Left ventricle myocardium inferior (tissue), 1 donor: ENCODE results near the gene CDC42SE2. TPM values are rescaled to one million over a fixed set of nuclear protein-coding genes. Genes with fewer than 3 reads are reported as not detected.
"Not testable (repeated sequence)": the region's sequence is repeated elsewhere in the genome, so short reads cannot be mapped to it uniquely, and the experiment has no call there.

ENCODE experiments used
- DNase-seq: peaks from one replicate; pipeline ENCODE4 v3.0.0-alpha.2; 2020
- H3K27ac ChIP-seq: fragments of 200-600 bp; replicated peaks from 2 replicates; pipeline ENCODE4 v1.8.0; 2021
- H3K27me3 ChIP-seq: fragments of 200-600 bp; 2 replicates; pipeline ENCODE4 v1.8.0; 2021; ENCODE audit warnings: low read depth
- H3K36me3 ChIP-seq: fragments of 200-600 bp; 2 replicates; pipeline ENCODE4 v1.8.0; 2021
- H3K4me1 ChIP-seq: fragments of 200-600 bp; 2 replicates; pipeline ENCODE4 v1.8.0; 2021
- H3K4me3 ChIP-seq: fragments of 200-600 bp; 2 replicates; pipeline ENCODE4 v1.8.0; 2021; ENCODE audit warnings: mild to moderate bottlenecking, moderate library complexity
- H3K9me3 ChIP-seq: fragments of 200-600 bp; replicated peaks from 2 replicates; pipeline ENCODE4 v1.8.0; 2021
- CTCF ChIP-seq: fragments of 200-600 bp; IDR thresholded peaks from 2 replicates; pipeline ENCODE4 v1.8.0; 2021; ENCODE audit warnings: antibody characterized with exemption, mild to moderate bottlenecking, borderline replicate concordance
- intact Hi-C: fragments of 100-400 bp; cut with micrococcal nuclease; formaldehyde crosslinking; loops from one replicate; pipeline ENCODE4 v1.11.0; 2022
- total RNA-seq: library from RNA; stranded (reverse); fragmentation: NEBNext Ultra II Directional; extraction: Animal tissue kit (Norgen Biotek cat#: 25700); gene quantifications from one replicate; pipeline ENCODE4 v1.2.1, GENCODE V29; 2021
- donor health status: DM: no; HTN: yes; CAD: no; lungs with severe emphysema.

CDC42SE2 gene
- total RNA-seq, 1 donor from 2014 or later, result 10.3 TPM

GRCh38 chr5:131272724-131273123, 8.9 kb downstream of the CDC42SE2 start:
- Histone ChIP-seq H3K4me3 (no peak overlapping the region), H3K36me3 (no peaks in the 10 kb centered on the region), H3K27ac (no peak overlapping the region), H3K4me1 (peaks cover 31% of the 10 kb centered on the region), H3K27me3 (no peaks in the 10 kb centered on the region), H3K9me3 (no peaks in the 10 kb centered on the region)
- DNase-seq, result no peak
- no peak for TF ChIP-seq CTCF
- intact Hi-C loops, result no loop called here

DNA sequence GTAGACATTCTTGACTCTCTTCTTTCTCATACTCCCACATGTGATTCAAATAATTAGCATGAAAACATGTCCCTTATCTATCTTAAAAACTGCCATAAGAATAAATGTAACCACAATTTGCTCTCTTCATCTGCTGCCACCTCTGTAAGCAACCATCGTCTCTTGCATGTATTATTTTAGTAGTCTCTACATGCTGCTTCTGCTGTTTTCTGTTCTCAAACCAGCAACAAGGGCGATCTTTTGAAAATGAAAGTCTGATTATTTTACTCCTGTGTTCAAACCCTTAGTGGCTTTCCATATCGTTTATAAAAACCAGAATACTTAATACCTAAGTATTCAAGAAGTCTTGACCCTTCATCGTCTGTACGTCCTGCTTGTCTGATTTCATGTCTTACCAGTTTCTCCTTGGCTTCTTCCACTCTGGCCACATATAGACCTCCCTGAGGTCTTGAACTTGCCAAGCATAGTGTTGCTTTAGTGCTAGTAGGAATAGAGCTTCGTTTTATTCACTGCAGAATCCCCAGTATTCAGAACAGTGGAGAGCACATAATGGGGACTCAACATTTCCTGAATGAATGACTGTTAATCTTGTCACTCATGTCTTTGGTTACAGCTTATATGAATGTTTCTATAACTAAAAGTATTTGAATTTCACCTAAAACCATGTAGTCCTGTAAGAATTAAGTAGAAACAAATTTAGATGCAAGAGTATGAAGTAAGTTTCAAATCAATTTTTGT, 10.6 kb downstream of the CDC42SE2 start:
- Histone ChIP-seq H3K36me3 (no peaks in the 10 kb centered on the region), H3K27ac (no peak overlapping the region), H3K9me3 (no peaks in the 10 kb centered on the region), H3K27me3 (no peaks in the 10 kb centered on the region), H3K4me3 (no peak overlapping the region), H3K4me1 (peaks cover 25% of the 10 kb centered on the region)
- intact Hi-C loops, result no loop called here
- no peak for DNase-seq
- no peak for TF ChIP-seq CTCF

DNA sequence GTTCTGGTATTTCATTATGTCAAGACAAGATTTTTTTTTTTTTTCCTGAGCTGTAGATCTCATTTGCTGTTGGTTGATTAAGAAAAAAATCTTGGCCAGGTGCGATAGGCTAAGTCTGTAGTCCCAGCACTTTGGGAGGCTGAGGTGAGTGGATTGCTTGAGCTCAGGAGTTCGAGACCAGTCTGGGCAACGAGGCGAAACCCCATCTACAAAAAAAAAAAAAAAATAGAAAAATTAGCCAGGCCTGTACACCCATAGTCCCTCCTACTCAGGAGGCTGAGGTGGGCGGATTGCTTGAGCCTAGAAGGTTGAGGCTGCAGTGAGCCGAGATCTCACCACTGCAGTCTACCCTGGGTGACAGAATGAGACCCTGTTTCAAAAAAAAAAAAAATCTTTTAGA, 12.2 kb downstream of the CDC42SE2 start:
- Histone ChIP-seq H3K9me3 (no peaks in the 10 kb centered on the region), H3K27ac (no peak overlapping the region), H3K4me3 (no peak overlapping the region), H3K4me1 (peaks cover 31% of the 10 kb centered on the region), H3K36me3 (no peaks in the 10 kb centered on the region), H3K27me3 (no peaks in the 10 kb centered on the region)
- DNase-seq, result no peak
- intact Hi-C loops, result no loop called here
- TF ChIP-seq CTCF, result no peak

DNA sequence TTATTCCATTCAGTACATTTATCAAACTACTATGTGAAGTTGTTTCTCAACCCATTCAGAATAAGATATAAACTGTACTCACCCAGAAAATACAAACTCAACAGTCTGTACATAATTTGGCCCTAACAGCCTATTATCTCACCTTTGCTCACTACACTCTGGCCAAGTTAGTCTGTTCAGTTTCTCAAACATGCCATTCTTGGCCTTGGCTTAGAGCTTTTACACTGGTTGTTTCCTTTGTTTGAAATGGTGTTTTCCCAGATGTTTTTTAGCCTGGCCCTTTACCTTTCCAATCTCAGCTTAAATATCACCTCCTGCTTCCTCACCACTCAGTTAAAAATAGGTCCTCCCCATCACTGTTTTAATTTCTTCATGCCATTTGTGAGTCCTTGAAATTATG, 13.6 kb downstream of the CDC42SE2 start:
- peaks cover 27% of the 10 kb centered on the region for H3K4me1 ChIP-seq
- H3K27ac ChIP-seq, result no peak overlapping the region
- intact Hi-C loops, result no loop called here
- H3K4me3 ChIP-seq, result no peak overlapping the region
- H3K27me3 ChIP-seq, result no peaks in the 10 kb centered on the region
- no peak for TF ChIP-seq CTCF
- no peaks in the 10 kb centered on the region for H3K9me3 ChIP-seq
- DNase-seq, result no peak
- no peaks in the 10 kb centered on the region for H3K36me3 ChIP-seq

DNA sequence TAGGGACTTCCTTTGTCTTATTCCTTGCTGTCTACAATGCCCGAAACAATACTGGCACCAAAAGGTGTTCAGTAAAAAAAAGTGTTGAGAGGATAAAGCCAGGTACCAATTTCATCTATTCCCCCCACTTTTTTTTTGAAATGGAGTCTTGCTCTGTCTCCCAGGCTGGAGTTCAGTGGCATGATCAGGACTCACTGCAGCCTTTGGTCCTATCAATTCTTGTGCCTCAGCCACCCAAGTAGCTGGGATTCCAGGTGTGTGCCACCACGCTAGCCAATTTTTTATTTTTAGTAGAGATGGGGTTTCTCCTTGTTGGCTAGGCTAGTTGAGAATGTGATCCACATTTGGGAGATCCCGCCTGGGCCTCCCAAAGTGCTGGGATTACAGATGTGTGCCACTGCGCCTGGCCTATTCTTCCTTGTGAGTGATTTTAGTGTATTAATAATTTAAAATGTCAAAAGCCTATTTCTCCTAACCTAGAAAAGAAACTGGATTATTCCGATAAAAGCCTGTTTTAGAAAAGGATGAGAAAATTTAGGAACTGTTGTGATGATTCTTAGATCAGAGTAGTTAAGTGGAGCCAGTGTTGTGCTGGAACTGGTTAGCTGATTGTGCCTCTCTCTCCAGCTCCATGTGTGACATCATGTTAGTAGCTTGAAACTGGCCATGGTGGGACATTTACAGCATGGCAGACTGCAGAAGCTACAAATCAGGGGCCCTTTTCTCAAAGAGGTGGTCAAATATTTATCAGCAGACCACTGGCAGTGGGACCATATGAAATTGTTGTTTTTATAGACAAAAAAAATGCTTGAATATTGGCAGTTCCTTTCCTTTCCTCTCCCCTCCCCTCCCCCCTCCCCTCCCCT, 14.3 kb downstream of the CDC42SE2 start:
- intact Hi-C loops, result no loop called here
- H3K4me1 ChIP-seq, result peaks cover 27% of the 10 kb centered on the region
- no peak overlapping the region for H3K27ac ChIP-seq

GRCh38 chr5:131278741-131279124, 14.9 kb downstream of the CDC42SE2 start:
- intact Hi-C loops, H3K9me3 ChIP-seq, H3K27ac ChIP-seq, H3K36me3 ChIP-seq, DNase-seq, H3K27me3 ChIP-seq, H3K4me3 ChIP-seq: not testable (repeated sequence)
- peaks cover 27% of the 10 kb centered on the region for H3K4me1 ChIP-seq

More for the DNA sequence above, 14.3 kb downstream of the CDC42SE2 start:
- Histone ChIP-seq H3K36me3 (no peaks in the 10 kb centered on the region), H3K9me3 (no peaks in the 10 kb centered on the region), H3K27me3 (no peaks in the 10 kb centered on the region), H3K4me3 (no peak overlapping the region)
- no peak for DNase-seq
- no peak for TF ChIP-seq CTCF
